Fibroblast of lung (primary cell): ENCODE results near the gene FAM107A. TPM values are rescaled to one million over a fixed set of nuclear protein-coding genes. Genes with fewer than 3 reads are reported as not detected.

Experiments
- DNase-seq, 2 donors: peaks; one replicate each; pipeline versions ENCODE4 v3.0.0 to v3.0.0-alpha.2; 2010; ENCODE audit warnings: low read depth in 2 of 2
- H2AFZ ChIP-seq: 2 replicates; pipeline ENCODE4 v1.5.1; 2012; ENCODE audit warnings: low read length, control low read depth, inconsistent platforms
- H3K27ac ChIP-seq: 2 replicates; pipeline ENCODE4 v1.5.1; 2011; ENCODE audit warnings: low read length, control low read depth; ENCODE audit not compliant: insufficient read depth
- H3K27me3 ChIP-seq: 2 replicates; pipeline ENCODE4 v1.5.1; 2011; ENCODE audit warnings: mild to moderate bottlenecking, low read length; ENCODE audit not compliant: control insufficient read depth, insufficient read depth
- H3K36me3 ChIP-seq: 2 replicates; pipeline ENCODE4 v1.5.1; 2011; ENCODE audit warnings: low read length; ENCODE audit not compliant: control insufficient read depth, insufficient read depth
- H3K4me1 ChIP-seq: 2 replicates; pipeline ENCODE4 v1.5.1; 2011; ENCODE audit warnings: low read length; ENCODE audit not compliant: control insufficient read depth, insufficient read depth; ENCODE audit errors: extremely low read depth
- H3K4me2 ChIP-seq: 2 replicates; pipeline ENCODE4 v1.5.1; 2011; ENCODE audit warnings: low read length, control low read depth; ENCODE audit not compliant: insufficient read depth; ENCODE audit errors: extremely low read depth
- H3K4me3 ChIP-seq, 4 experiments: fragments of 200-600 bp in 1 of 4; sonication (generic) in 1 of 4; replicated peaks in 1 of 4; 2 replicates each; pipeline ENCODE4 v1.5.1; 2011 to 2016; ENCODE audit warnings: low read length in 4 of 4, low read depth in 3 of 4, mild to moderate bottlenecking in 3 of 4, control low read depth in 2 of 4, inconsistent platforms in 1 of 4, mixed read lengths in 1 of 4; ENCODE audit not compliant: insufficient read depth in 1 of 4; ENCODE audit errors: control extremely low read depth in 1 of 4
- H3K79me2 ChIP-seq: 2 replicates; pipeline ENCODE4 v1.5.1; 2012; ENCODE audit warnings: mild to moderate bottlenecking, low read length, inconsistent platforms; ENCODE audit not compliant: control insufficient read depth, insufficient read depth
- H3K9ac ChIP-seq: 2 replicates; pipeline ENCODE4 v1.5.1; 2011; ENCODE audit warnings: mild to moderate bottlenecking, low read length, control low read depth; ENCODE audit not compliant: insufficient read depth
- H3K9me3 ChIP-seq: 2 replicates; pipeline ENCODE4 v1.5.1; 2012; ENCODE audit warnings: low read depth, low read length; ENCODE audit not compliant: control insufficient read depth, insufficient read depth
- H4K20me1 ChIP-seq: 2 replicates; pipeline ENCODE4 v1.5.1; 2011; ENCODE audit warnings: low read length; ENCODE audit not compliant: control insufficient read depth, insufficient read depth; ENCODE audit errors: extremely low read depth
- EZH2 ChIP-seq: IDR thresholded peaks from 2 replicates; pipeline ENCODE4 v1.5.1; 2012; ENCODE audit warnings: low read length, control low read depth, mild to moderate bottlenecking; ENCODE audit errors: missing control alignments
- polyA plus RNA-seq, 2 donors: library from polyadenylated mRNA; depleted of rRNA in 1 of 2; stranded (reverse) in 1 of 2; unstranded in 1 of 2; fragments of >200 nt; gene quantifications; 2 replicates each; pipeline ENCODE4 v1.2.1, GENCODE V29; 2011 to 2012; ENCODE audit warnings: missing spikeins in 1 of 2
- total RNA-seq: library from RNA; depleted of rRNA; stranded (reverse); fragments of >200 nt; gene quantifications from 2 replicates; pipeline ENCODE4 v1.2.1, GENCODE V29; 2014
- TF ChIP-seq, protein P1 (sequence below), 2 donors: IDR thresholded peaks in 1 of 2; conservative IDR thresholded peaks in 1 of 2; 1 replicate in 1 of 2; 2 replicates in 1 of 2; pipeline ENCODE4 v1.5.1; 2011 to 2012; ENCODE audit warnings: low read length in 2 of 2, control low read depth in 1 of 2, inconsistent platforms in 1 of 2, low read depth in 1 of 2, mild to moderate bottlenecking in 1 of 2

FAM107A gene
- total and polyA plus RNA-seq, 2 donors (not counting 1 experiment from before 2014, with no cell fraction given) = under 0.01 to 0.16 TPM

- Histone ChIP-seq H3K27me3 (no peaks in the 10 kb centered on the region), H3K4me2 (no peak overlapping the region), H3K4me3 (peak overlapping the region in 1 of 4 experiments; percentile 19), H4K20me1 (no peaks in the 10 kb centered on the region), H2AFZ (no peak overlapping the region), H3K4me1 (no peaks in the 10 kb centered on the region), H3K9me3 (no peaks in the 10 kb centered on the region), H3K27ac (no peak overlapping the region), H3K9ac (no peak overlapping the region), H3K79me2 (no peaks in the 10 kb centered on the region), H3K36me3 (no peaks in the 10 kb centered on the region)
- TF ChIP-seq, protein P1, sequence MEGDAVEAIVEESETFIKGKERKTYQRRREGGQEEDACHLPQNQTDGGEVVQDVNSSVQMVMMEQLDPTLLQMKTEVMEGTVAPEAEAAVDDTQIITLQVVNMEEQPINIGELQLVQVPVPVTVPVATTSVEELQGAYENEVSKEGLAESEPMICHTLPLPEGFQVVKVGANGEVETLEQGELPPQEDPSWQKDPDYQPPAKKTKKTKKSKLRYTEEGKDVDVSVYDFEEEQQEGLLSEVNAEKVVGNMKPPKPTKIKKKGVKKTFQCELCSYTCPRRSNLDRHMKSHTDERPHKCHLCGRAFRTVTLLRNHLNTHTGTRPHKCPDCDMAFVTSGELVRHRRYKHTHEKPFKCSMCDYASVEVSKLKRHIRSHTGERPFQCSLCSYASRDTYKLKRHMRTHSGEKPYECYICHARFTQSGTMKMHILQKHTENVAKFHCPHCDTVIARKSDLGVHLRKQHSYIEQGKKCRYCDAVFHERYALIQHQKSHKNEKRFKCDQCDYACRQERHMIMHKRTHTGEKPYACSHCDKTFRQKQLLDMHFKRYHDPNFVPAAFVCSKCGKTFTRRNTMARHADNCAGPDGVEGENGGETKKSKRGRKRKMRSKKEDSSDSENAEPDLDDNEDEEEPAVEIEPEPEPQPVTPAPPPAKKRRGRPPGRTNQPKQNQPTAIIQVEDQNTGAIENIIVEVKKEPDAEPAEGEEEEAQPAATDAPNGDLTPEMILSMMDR (conservative IDR thresholded peaks at IDR 0.05 in 1 of 2, IDR thresholded peaks at IDR 0.05 in 1 of 2; ENCODE audit: low read depth in 1 of 2, low read length in 2 of 2) = no peak
- no peak for TF ChIP-seq EZH2
- peak in 1 of 2 donors; percentile 92 for DNase-seq
These were observed 40.2 kb upstream of the FAM107A start for GRCh38 chr3:58617338-58617761.

DNA sequence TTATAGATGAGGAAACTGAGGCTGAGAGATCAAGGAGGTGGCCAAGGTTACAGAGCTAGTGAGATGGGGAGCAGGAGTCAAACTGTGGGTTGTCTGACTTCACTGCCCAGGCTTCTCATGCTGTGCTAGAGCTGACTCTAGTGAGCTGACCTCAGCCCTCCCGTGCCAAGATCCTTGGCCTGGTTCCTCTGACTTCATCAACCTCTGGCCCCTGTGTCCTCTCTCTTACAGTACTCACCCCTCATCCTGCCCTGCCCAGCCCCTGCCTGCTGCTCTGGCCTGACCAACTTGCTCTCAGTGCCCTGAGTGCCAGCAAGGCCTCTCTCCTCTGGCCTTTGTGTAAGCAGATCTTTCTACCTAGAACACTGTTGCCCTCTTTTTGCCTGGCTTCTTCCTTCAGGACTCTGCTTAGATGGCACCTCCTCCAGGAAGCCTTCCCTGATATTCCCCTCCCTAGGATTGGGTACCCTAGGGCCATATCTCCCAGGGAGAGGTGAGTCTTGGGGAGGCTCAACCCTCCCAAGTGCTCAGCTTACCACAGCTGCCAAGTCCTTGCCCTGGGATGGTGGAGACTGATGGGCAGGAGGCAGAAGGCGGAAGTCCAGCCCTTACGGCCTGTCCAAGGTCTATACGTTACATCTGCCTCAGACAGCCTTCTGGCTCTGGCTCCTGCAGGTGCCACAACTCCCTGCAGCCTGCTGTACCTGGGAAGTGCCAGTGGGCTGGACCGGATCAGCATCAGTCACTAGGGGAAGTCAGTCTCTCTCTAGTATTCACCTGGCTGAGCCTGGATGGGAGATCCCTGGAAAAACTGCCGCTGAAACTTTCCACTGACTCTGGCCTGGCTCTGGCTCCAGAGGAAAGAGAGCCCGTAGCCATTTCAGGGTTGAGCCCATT lies 36.3 kb upstream of the FAM107A start:
- no peak overlapping the region for H3K27ac ChIP-seq
- no peaks in the 10 kb centered on the region for H3K9me3 ChIP-seq
- H4K20me1 ChIP-seq = no peaks in the 10 kb centered on the region
- no peak overlapping the region for H3K9ac ChIP-seq
- no peaks in the 10 kb centered on the region for H3K36me3 ChIP-seq
- no peak overlapping the region for H2AFZ ChIP-seq
- no peaks in the 10 kb centered on the region for H3K79me2 ChIP-seq
- H3K4me2 ChIP-seq = no peak overlapping the region
- H3K27me3 ChIP-seq = no peaks in the 10 kb centered on the region
- no peak for TF ChIP-seq EZH2
- TF ChIP-seq, protein P1 (conservative IDR thresholded peaks at IDR 0.05 in 1 of 2, IDR thresholded peaks at IDR 0.05 in 1 of 2; ENCODE audit: low read depth in 1 of 2, low read length in 2 of 2) = no peak
- no peaks in the 10 kb centered on the region for H3K4me1 ChIP-seq
- no peak overlapping the region for H3K4me3 ChIP-seq
- DNase-seq = no peak

DNA sequence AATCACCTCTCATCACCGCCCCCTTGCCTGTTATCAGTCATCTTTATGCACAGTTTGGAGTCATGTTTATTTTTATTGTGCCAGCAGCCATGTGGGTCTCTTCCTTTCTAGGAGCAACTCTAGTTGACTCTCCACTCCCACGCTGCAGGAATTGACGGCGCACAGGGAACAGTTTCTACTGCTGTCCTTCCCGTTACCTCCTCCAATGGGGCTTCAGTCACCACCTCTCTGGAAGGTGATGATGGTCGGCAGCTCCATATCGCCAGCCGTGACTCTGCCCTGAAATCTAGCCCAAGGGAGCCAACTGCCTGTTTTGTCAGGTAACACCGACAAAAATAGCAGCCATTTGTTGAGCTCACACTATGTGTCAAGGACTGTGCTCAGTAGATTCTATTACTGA lies 35.6 kb upstream of the FAM107A start:
- no peak overlapping the region for H3K9ac ChIP-seq
- no peak overlapping the region for H3K4me3 ChIP-seq
- no peaks in the 10 kb centered on the region for H3K9me3 ChIP-seq
- no peak overlapping the region for H3K4me2 ChIP-seq
- peaks cover under 1% of the 10 kb centered on the region for H3K27me3 ChIP-seq
- no peaks in the 10 kb centered on the region for H4K20me1 ChIP-seq
- TF ChIP-seq EZH2 = no peak
- TF ChIP-seq, protein P1 (conservative IDR thresholded peaks at IDR 0.05 in 1 of 2, IDR thresholded peaks at IDR 0.05 in 1 of 2; ENCODE audit: low read depth in 1 of 2, low read length in 2 of 2) = no peak
- H3K36me3 ChIP-seq = no peaks in the 10 kb centered on the region
- no peak for DNase-seq
- no peak overlapping the region for H2AFZ ChIP-seq
- no peak overlapping the region for H3K27ac ChIP-seq
- H3K79me2 ChIP-seq = no peaks in the 10 kb centered on the region
- no peaks in the 10 kb centered on the region for H3K4me1 ChIP-seq
